Cardiac fibroblast (primary cell): ENCODE results near the gene NDUFS6.

Experiments used
- DNase-seq, 2 donors: peaks; one replicate each; pipeline versions ENCODE4 v3.0.0 to v3.0.0-alpha.2; 2010; ENCODE audit warnings: low read depth in 2 of 2
- H3K4me3 ChIP-seq, 2 donors: replicated peaks in 1 of 2; 1 replicate in 1 of 2; 2 replicates in 1 of 2; pipeline ENCODE4 v1.5.1; 2011; ENCODE audit warnings: low read depth in 2 of 2, low read length in 2 of 2, mild to moderate bottlenecking in 2 of 2, moderate library complexity in 1 of 2
- TF ChIP-seq, protein P1 (sequence below): IDR thresholded peaks from one replicate; pipeline ENCODE4 v1.5.1; 2011; ENCODE audit warnings: low read depth, mild to moderate bottlenecking, low read length, inconsistent platforms

NDUFS6 gene

GRCh38 chr5:1823381-1824034 lies 22.3 kb downstream of the NDUFS6 start:
- H3K4me3 ChIP-seq: no peak overlapping the region
- TF ChIP-seq, protein P1, sequence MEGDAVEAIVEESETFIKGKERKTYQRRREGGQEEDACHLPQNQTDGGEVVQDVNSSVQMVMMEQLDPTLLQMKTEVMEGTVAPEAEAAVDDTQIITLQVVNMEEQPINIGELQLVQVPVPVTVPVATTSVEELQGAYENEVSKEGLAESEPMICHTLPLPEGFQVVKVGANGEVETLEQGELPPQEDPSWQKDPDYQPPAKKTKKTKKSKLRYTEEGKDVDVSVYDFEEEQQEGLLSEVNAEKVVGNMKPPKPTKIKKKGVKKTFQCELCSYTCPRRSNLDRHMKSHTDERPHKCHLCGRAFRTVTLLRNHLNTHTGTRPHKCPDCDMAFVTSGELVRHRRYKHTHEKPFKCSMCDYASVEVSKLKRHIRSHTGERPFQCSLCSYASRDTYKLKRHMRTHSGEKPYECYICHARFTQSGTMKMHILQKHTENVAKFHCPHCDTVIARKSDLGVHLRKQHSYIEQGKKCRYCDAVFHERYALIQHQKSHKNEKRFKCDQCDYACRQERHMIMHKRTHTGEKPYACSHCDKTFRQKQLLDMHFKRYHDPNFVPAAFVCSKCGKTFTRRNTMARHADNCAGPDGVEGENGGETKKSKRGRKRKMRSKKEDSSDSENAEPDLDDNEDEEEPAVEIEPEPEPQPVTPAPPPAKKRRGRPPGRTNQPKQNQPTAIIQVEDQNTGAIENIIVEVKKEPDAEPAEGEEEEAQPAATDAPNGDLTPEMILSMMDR: no peak
- DNase-seq: no peak

DNA sequence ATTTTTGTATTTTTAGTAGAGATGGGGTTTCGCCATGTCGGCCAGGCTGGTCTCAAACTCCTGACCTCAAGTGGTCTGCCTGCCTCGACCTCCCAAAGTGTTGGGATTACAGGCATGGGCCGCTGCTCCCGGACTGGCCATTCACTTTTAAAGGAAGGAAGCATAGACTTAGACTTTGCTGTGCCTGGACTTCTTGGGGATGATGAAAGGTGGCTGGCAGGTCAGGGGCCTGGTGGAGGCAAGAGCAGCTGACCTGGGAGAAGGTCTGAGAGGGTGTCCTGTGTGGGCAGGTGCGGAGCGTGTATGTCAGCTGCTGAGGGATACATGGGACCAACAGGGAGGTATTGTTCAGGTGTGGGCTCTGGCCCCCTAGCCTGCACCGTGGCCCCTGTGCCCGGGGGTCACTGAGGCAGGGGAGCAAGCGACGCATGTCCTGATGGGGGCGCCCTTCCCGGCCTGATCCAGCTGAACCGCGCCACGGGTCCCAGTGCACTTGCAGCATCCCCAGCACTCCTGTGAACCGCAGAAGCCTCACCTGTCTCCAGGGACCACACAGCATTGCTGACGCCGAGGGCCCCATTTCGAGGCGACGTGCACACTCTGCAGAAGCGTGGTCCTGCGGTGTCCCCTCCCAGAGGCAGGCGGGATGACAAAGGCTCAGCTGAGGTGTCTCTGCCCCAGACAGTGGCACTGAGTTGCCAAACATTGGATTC lies 23.1 kb downstream of the NDUFS6 start:
- TF ChIP-seq, protein P1: no peak
- no peak overlapping the region for H3K4me3 ChIP-seq

GRCh38 chr5:1824903-1825841 lies 24.0 kb downstream of the NDUFS6 start:
- TF ChIP-seq, protein P1: no peak
- no peak overlapping the region for H3K4me3 ChIP-seq
- no peak for DNase-seq

More for the DNA sequence above, 23.1 kb downstream of the NDUFS6 start:
- DNase-seq: no peak

GRCh38 chr5:1826235-1826980 lies 25.2 kb downstream of the NDUFS6 start:
- TF ChIP-seq, protein P1: no peak
- no peak overlapping the region for H3K4me3 ChIP-seq
- DNase-seq: no peak

DNA sequence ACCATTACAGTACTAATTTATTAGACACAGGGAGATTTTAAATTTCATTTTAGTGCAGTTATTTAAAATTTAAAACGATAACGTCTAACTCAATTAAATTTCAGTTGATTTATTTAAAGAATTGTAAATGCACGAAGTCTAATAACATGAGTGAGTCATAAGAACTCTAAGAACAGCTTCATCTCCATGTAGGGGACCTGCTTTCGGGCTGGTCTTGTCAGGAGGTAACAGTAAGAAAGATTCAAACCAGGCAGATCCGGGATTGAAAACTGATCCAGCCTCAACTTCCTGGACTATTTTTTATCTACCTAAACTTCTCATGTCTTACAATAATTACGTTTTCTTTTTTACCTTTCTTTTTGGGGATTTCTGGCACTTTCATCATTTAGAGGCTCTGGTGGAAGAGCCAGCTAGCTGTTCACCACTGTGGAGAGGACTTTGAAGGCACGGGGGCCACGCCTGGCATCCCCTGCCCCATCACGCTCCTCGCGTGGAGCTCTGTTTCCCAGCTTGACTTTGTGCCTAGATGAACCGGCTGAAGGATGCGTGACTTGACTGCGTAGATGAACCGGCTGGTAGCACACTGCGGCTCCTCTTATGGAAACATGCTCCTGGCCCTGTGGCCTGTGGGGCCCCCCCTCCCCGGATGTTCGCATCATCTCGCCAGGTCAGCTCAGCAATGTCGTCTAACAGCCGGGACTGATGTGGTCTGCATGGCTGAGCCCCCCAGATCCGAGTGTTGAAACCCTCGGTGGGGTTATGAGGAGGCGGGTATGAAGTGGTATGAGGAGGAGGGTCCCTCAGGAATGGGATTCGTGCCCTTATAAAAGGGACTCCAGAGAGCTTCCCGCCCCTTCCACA lies 26.0 kb downstream of the NDUFS6 start:
- H3K4me3 ChIP-seq: no peak overlapping the region
- no peak for DNase-seq
- TF ChIP-seq, protein P1: no peak
